Measurements from ENCODE around the gene WASHC4. TPM values are rescaled to one million over a fixed set of nuclear protein-coding genes. Genes with fewer than 3 reads are reported as not detected.

WASHC4 gene
- total RNA-seq, 4 donors from 2014 or later = 56.6 to 93.3 (median 71.4) TPM

DNA sequence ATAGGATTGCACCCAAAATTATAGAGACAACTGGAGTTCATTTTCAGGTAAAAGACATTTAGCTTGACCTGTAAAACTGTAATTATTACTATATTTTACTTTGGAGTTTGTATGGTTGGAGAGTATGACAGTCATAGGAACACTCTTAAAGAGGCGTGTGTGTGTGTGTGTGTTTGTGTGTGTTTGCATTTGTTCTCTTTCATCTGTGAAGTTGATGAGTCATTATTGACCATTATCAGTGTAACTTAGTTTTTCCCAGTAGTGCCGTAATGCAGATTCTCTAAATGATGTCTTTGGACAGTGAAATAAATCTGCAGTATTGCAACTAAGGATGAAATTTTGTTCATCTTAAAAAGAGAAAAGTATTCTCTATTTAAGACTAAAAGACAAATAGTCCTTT, 13.0 kb downstream of the WASHC4 start:
- DNase-seq = no peak
- no peaks in the 10 kb centered on the region for H3K9me3 ChIP-seq
- peaks cover 0 to 98% (median 0%) of the 10 kb centered on the region in 3 donors for H3K36me3 ChIP-seq
- H3K4me3 ChIP-seq = no peak overlapping the region
- no peak overlapping the region for H3K27ac ChIP-seq
- no peaks in the 10 kb centered on the region for H3K4me1 ChIP-seq
- TF ChIP-seq CTCF (IDR thresholded peaks at IDR 0.05) (no peak), POLR2A (IDR thresholded peaks at IDR 0.05) (no peak)
- H3K27me3 ChIP-seq = no peaks in the 10 kb centered on the region

DNA sequence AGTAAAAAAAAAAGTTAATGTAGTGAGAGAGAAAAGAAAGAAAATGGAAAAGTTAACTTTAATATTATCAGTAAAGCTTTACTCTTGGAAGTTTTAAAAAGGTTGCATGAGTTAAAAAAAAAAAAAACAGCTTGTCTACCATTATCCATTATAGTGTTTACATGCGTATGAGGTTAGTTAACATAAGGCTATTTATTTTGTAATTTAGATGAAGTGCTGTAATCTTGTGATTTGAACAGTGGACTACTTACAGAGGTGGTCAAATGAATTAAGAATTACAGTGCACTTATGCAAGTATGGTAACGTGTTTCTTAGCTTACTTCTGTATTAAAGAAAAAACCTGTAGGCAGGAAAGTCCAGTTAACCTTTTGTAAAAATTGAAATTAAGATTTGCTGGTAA, 30.7 kb downstream of the WASHC4 start:
- no peak overlapping the region for H3K27ac ChIP-seq

DNA sequence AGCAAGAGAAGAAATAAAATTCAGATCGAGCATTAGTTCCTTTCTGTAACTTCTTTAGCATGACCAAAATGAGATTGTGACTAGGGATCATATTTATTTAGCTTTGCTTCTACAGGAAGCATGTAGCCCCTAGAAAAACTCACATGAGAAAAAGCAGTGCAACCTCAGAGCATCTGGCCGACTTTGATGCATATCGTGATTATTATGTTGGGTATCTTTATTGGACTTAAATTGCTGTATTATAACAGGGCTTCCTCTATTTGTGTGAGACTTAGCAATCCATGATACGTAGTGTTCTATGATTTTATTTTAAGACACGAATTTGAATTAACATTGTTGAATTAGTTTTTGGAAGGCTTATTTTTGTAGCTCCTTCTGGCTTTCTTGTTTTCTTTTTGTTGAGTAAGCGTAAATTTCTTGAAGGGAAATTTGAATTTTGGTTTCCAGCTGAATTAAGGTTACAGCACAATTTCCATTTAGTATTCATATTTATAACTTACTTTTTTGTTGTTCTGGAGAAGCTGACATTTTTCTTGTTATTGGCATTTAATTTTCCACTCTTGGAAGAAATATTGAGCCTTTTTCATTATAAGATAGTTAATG, 33.9 kb downstream of the WASHC4 start:
- Histone ChIP-seq H3K27me3 (no peaks in the 10 kb centered on the region), H3K36me3 (peaks cover 0 to 76% (median 0%) of the 10 kb centered on the region in 3 donors), H3K4me1 (no peaks in the 10 kb centered on the region), H3K27ac (no peak overlapping the region), H3K9me3 (no peaks in the 10 kb centered on the region), H3K4me3 (no peak overlapping the region)
- TF ChIP-seq CTCF (IDR thresholded peaks at IDR 0.05) = no peak
- TF ChIP-seq POLR2A (IDR thresholded peaks at IDR 0.05) = no peak
- DNase-seq = no peak

More for the DNA sequence above, 30.7 kb downstream of the WASHC4 start:
- no peak for TF ChIP-seq POLR2A (IDR thresholded peaks at IDR 0.05)
- TF ChIP-seq CTCF (IDR thresholded peaks at IDR 0.05) = no peak
- H3K4me1 ChIP-seq = no peaks in the 10 kb centered on the region
- no peaks in the 10 kb centered on the region for H3K27me3 ChIP-seq
- DNase-seq = no peak
- no peak overlapping the region for H3K4me3 ChIP-seq
- no peaks in the 10 kb centered on the region for H3K9me3 ChIP-seq
- peaks cover 0 to 69% (median 0%) of the 10 kb centered on the region in 3 donors for H3K36me3 ChIP-seq

DNA sequence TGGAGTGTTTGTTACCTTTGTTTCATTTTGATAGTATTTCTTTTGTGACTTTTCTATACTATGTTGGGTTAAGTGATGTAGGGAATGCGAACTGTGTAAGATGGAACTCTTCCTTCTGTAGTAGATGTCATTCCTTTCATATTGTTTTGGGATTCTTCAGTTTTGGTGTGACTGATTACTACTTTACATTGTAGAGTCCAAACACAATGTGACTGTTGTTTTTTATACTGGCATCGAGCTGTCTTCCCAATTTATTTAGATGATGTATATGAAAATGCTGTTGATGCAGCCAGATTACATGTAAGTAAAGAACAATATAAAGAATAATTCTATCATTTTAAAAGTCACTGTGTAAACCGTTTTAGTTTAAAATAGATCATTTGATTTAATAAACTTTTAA, 34.7 kb downstream of the WASHC4 start:
- no peak overlapping the region for H3K27ac ChIP-seq
- TF ChIP-seq POLR2A (IDR thresholded peaks at IDR 0.05) (no peak), CTCF (IDR thresholded peaks at IDR 0.05) (no peak)
- no peak overlapping the region for H3K4me3 ChIP-seq
- H3K9me3 ChIP-seq = no peaks in the 10 kb centered on the region
- peaks cover 0 to 77% (median 0%) of the 10 kb centered on the region in 3 donors for H3K36me3 ChIP-seq
- DNase-seq = no peak
- H3K4me1 ChIP-seq = no peaks in the 10 kb centered on the region
- no peaks in the 10 kb centered on the region for H3K27me3 ChIP-seq

DNA sequence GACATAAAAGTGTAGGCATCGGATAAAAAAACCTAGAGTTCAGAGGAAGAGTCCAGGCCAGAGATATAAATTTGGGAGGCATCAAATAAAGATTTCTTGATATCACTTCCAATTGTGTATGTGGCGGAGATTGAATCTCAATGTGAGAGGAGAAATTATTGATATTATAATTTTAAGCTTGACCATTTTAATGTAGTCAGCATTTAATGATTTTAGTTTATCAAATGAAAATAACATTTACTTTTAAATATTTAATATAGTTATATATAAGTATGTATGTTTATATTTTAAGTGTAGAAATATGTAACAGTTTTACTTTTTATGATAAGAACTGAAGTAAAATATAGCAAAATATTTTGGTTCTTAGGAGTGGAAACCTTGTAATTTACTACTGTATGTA, 48.7 kb downstream of the WASHC4 start:
- peaks cover 0 to 83% (median 0%) of the 10 kb centered on the region in 3 donors for H3K36me3 ChIP-seq
- no peaks in the 10 kb centered on the region for H3K27me3 ChIP-seq
- no peak overlapping the region for H3K27ac ChIP-seq
- TF ChIP-seq POLR2A (IDR thresholded peaks at IDR 0.05) (no peak), CTCF (IDR thresholded peaks at IDR 0.05) (no peak)
- no peak overlapping the region for H3K4me3 ChIP-seq
- no peak for DNase-seq
- no peaks in the 10 kb centered on the region for H3K9me3 ChIP-seq
- no peaks in the 10 kb centered on the region for H3K4me1 ChIP-seq

GRCh38 chr12:105157606-105158005, 50.1 kb downstream of the WASHC4 start:
- Histone ChIP-seq H3K4me1 (no peaks in the 10 kb centered on the region), H3K27ac (no peak overlapping the region), H3K27me3 (no peaks in the 10 kb centered on the region), H3K9me3 (no peaks in the 10 kb centered on the region), H3K4me3 (no peak overlapping the region), H3K36me3 (peaks cover 0 to 82% (median 0%) of the 10 kb centered on the region in 3 donors)
- TF ChIP-seq POLR2A (IDR thresholded peaks at IDR 0.05) (no peak), CTCF (IDR thresholded peaks at IDR 0.05) (no peak)
- no peak for DNase-seq
